Hepatocyte (in vitro differentiated cells): ENCODE measurements around the gene AGAP2. TPM values are rescaled to one million over a fixed set of nuclear protein-coding genes. Genes with fewer than 3 reads are reported as not detected.
A peak's percentile ranks its signal among the peaks of the same experiment; 100 is the strongest.

ENCODE experiments used
- DNase-seq: peaks from one replicate; pipeline ENCODE4 v3.0.0-alpha.2; 2016; ENCODE audit warnings: low spot score
- H2AFZ ChIP-seq: fragments of 200-600 bp; sonication (generic); 2 replicates; pipeline ENCODE4 v1.6.0; 2016; ENCODE audit warnings: antibody characterized with exemption, mild to moderate bottlenecking
- H3K27ac ChIP-seq: fragments of 200-600 bp; sonication (generic); 2 replicates; pipeline ENCODE4 v1.5.1; 2016; ENCODE audit warnings: mild to moderate bottlenecking
- H3K27me3 ChIP-seq: fragments of 200-600 bp; sonication (generic); 2 replicates; pipeline ENCODE4 v1.6.1; 2016
- H3K36me3 ChIP-seq: fragments of 200-600 bp; sonication (generic); replicated peaks from 2 replicates; pipeline ENCODE4 v1.5.1; 2016; ENCODE audit warnings: low read depth; ENCODE audit not compliant: insufficient read depth
- H3K4me1 ChIP-seq: fragments of 200-600 bp; sonication (generic); 2 replicates; pipeline ENCODE4 v1.5.1; 2016; ENCODE audit warnings: mild to moderate bottlenecking, moderate library complexity; ENCODE audit not compliant: insufficient read depth
- H3K4me2 ChIP-seq: fragments of 200-600 bp; sonication (generic); 2 replicates; pipeline ENCODE4 v1.6.0; 2016
- H3K4me3 ChIP-seq: fragments of 200-600 bp; sonication (generic); 2 replicates; pipeline ENCODE4 v1.5.1; 2016; ENCODE audit warnings: mild to moderate bottlenecking
- H3K79me2 ChIP-seq: fragments of 200-600 bp; sonication (generic); 2 replicates; pipeline ENCODE4 v1.6.0; 2017; ENCODE audit warnings: mild to moderate bottlenecking
- H3K9me2 ChIP-seq: fragments of 200-600 bp; sonication (generic); replicated peaks from 2 replicates; pipeline ENCODE4 v1.6.0; 2017; ENCODE audit warnings: mild to moderate bottlenecking; ENCODE audit not compliant: insufficient read depth
- H3K9me3 ChIP-seq: fragments of 200-600 bp; sonication (generic); 2 replicates; pipeline ENCODE4 v1.5.1; 2016; ENCODE audit warnings: low read depth, mild to moderate bottlenecking
- H4K20me1 ChIP-seq: fragments of 200-600 bp; sonication (generic); 2 replicates; pipeline ENCODE4 v1.6.0; 2016; ENCODE audit warnings: mild to moderate bottlenecking; ENCODE audit not compliant: insufficient read depth, poor library complexity, severe bottlenecking
- EZH2 ChIP-seq: fragments of 200-600 bp; sonication (generic); IDR thresholded peaks from 2 replicates; pipeline ENCODE4 v1.6.1; 2016; ENCODE audit warnings: antibody characterized with exemption, mild to moderate bottlenecking, borderline replicate concordance
- EZH2phosphoT487 ChIP-seq: fragments of 200-600 bp; sonication (generic); IDR thresholded peaks from one replicate; pipeline ENCODE4 v1.6.1; 2018; ENCODE audit warnings: antibody characterized with exemption, mild to moderate bottlenecking, low read depth, moderate library complexity; ENCODE audit not compliant: unreplicated experiment, severe bottlenecking
- WGBS: methylation state at CpG from one replicate; pipeline ENCODE4 v1.1.6; 2016; ENCODE audit warnings: low lambda C conversion rate; ENCODE audit errors: missing lambda C conversion rate; 5-methylcytosine and 5-hydroxymethylcytosine counted together
- polyA plus RNA-seq: library from polyadenylated mRNA; unstranded; fragments of >200 nt; fragmentation: Nextera tagmentation; extraction: Ambion mirVana; gene quantifications from 2 replicates; pipeline ENCODE4 v1.2.1, GENCODE V29; 2016
- total RNA-seq: library from RNA; depleted of rRNA; stranded (reverse); fragments of >200 nt; gene quantifications from 2 replicates; pipeline ENCODE4 v1.2.3, GENCODE V29; 2014
- TF ChIP-seq, protein P1 (sequence below): fragments of 200-600 bp; sonication (generic); IDR thresholded peaks from 2 replicates; pipeline ENCODE4 v1.5.1; 2016; ENCODE audit warnings: antibody characterized with exemption, mild to moderate bottlenecking; ENCODE audit not compliant: poor library complexity

The AGAP2 gene
- total and polyA plus RNA-seq, 2 experiments from 2014 or later: 0.04 to 0.33 TPM

DNA sequence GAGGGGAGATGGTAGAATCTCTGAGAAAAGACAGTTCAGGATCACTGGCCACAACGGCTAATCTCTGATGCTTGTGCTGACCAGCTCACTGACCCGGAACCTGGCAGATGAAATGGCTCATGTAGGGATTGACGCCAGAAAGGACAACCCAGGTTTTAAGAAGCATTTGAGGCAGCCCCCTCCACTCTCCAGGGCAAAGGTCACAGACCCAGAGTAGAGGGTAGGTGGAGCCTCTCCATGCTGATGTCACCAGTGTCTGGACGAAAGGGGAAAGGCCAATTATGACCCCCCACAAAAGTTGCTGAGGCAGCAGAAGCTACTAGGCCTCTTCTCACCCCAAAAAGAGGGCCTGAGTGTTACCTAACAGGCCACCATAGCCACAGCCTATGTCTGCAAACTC is 32.2 kb upstream of the AGAP2 start:
- 91% methylated on average over 4 of the region's 4 CpGs for WGBS
- H3K27ac ChIP-seq: peak overlapping the region; percentile 90

DNA sequence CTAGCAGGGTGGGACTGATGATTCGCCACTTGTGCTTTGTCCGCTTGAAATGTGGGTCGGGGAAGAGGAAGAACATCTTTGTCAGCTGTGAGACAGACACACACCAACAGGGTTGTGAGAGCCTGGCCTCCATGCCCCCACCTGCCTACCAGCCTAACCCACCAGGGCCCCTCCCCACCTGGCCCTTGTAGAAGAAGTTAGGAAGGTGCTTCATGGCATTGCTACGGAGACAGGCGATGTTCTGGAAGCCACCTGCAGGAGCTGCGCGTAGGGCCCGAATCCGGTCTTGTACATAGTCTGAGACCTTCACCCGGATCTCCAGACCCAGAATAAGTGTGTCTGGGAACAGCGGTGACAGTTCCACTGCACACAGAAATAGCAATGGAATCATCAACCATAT is 31.1 kb upstream of the AGAP2 start:
- no peak for DNase-seq
- 94% methylated on average over 11 of the region's 11 CpGs for WGBS
- Histone ChIP-seq H3K9me3 (no peaks in the 10 kb centered on the region), H3K27me3 (peaks cover 33% of the 10 kb centered on the region), H3K4me1 (peaks cover 31% of the 10 kb centered on the region), H2AFZ (no peak overlapping the region), H3K36me3 (no peaks in the 10 kb centered on the region), H3K27ac (no peak overlapping the region), H4K20me1 (no peaks in the 10 kb centered on the region), H3K4me3 (no peak overlapping the region), H3K79me2 (peaks cover 14% of the 10 kb centered on the region), H3K4me2 (no peak overlapping the region), H3K9me2 (no peaks in the 10 kb centered on the region)
- no peak for TF ChIP-seq EZH2phosphoT487
- no peak for TF ChIP-seq EZH2
- TF ChIP-seq, protein P1, sequence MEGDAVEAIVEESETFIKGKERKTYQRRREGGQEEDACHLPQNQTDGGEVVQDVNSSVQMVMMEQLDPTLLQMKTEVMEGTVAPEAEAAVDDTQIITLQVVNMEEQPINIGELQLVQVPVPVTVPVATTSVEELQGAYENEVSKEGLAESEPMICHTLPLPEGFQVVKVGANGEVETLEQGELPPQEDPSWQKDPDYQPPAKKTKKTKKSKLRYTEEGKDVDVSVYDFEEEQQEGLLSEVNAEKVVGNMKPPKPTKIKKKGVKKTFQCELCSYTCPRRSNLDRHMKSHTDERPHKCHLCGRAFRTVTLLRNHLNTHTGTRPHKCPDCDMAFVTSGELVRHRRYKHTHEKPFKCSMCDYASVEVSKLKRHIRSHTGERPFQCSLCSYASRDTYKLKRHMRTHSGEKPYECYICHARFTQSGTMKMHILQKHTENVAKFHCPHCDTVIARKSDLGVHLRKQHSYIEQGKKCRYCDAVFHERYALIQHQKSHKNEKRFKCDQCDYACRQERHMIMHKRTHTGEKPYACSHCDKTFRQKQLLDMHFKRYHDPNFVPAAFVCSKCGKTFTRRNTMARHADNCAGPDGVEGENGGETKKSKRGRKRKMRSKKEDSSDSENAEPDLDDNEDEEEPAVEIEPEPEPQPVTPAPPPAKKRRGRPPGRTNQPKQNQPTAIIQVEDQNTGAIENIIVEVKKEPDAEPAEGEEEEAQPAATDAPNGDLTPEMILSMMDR: no peak

More for the DNA sequence above, 32.2 kb upstream of the AGAP2 start:
- H3K4me2 ChIP-seq: peak overlapping the region; percentile 91
- H2AFZ ChIP-seq: no peak overlapping the region
- TF ChIP-seq EZH2: no peak
- no peak for TF ChIP-seq EZH2phosphoT487
- TF ChIP-seq, protein P1: no peak
- no peak for DNase-seq
- no peak overlapping the region for H3K4me3 ChIP-seq
- no peaks in the 10 kb centered on the region for H3K36me3 ChIP-seq
- peaks cover 21% of the 10 kb centered on the region for H3K4me1 ChIP-seq
- H3K9me2 ChIP-seq: no peaks in the 10 kb centered on the region
- H4K20me1 ChIP-seq: no peaks in the 10 kb centered on the region
- peaks cover 14% of the 10 kb centered on the region for H3K79me2 ChIP-seq
- H3K27me3 ChIP-seq: peaks cover 22% of the 10 kb centered on the region
- H3K9me3 ChIP-seq: no peaks in the 10 kb centered on the region

DNA sequence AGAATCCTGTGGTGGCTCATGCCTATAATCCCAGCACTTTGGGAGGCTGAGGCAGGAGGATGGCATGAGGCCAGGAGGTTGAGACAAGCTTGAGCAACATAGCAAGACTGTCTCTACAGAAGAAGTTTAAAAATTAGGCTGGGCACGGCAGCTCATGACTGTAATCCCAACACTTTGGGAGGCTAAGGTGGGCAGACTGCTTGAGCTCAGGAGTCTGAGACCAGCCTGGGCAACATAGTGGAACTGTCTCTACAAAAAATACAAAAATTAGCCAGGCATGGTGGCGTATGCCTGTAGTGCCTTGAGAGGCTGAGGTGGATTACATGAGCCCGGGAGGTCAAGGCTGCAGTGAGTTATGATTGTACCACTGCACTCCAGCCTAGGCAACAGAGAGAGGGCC is 29.3 kb upstream of the AGAP2 start:
- H3K27me3 ChIP-seq: peaks cover 51% of the 10 kb centered on the region
- H2AFZ ChIP-seq: no peak overlapping the region
- peaks cover 10% of the 10 kb centered on the region for H3K79me2 ChIP-seq
- no peak overlapping the region for H3K4me2 ChIP-seq
- peaks cover 28% of the 10 kb centered on the region for H3K4me1 ChIP-seq
- WGBS: 91% methylated on average over 3 of the region's 3 CpGs
- no peak overlapping the region for H3K4me3 ChIP-seq
- H3K9me2 ChIP-seq: no peaks in the 10 kb centered on the region
- no peaks in the 10 kb centered on the region for H3K9me3 ChIP-seq
- H3K36me3 ChIP-seq: no peaks in the 10 kb centered on the region
- no peak for TF ChIP-seq EZH2
- TF ChIP-seq, protein P1: no peak
- no peak for TF ChIP-seq EZH2phosphoT487
- DNase-seq: no peak
- no peaks in the 10 kb centered on the region for H4K20me1 ChIP-seq
- no peak overlapping the region for H3K27ac ChIP-seq

DNA sequence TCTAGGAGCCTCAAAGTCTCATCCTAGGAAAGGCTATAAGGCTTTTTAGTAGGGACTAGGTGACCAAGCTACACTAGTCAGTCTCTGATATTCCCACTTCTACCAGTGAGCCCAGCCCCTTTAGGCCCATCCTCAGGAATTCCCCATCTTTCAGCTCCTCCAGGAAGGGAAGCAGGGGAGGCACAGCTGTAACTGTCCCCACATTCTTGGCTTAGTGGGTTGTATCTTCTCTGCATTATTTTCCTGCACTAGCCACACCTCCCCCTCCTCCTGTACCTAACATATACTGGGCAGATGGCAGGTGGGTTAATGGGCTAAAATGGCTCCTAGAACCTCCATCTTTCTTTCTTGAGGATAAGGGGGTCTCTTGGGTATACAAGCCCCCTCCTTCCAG is 28.8 kb upstream of the AGAP2 start:
- Histone ChIP-seq H3K27ac (no peak overlapping the region), H3K4me1 (peaks cover 28% of the 10 kb centered on the region), H3K9me3 (no peaks in the 10 kb centered on the region), H3K9me2 (no peaks in the 10 kb centered on the region), H4K20me1 (no peaks in the 10 kb centered on the region), H3K36me3 (no peaks in the 10 kb centered on the region), H3K79me2 (peaks cover 10% of the 10 kb centered on the region), H3K4me2 (peak overlapping the region; percentile 96), H3K27me3 (peaks cover 53% of the 10 kb centered on the region), H3K4me3 (no peak overlapping the region), H2AFZ (no peak overlapping the region)
- TF ChIP-seq EZH2phosphoT487 (no peak), EZH2 (no peak)
- TF ChIP-seq, protein P1: no peak
- DNase-seq: no peak
